Measurements from ENCODE around the gene SEMA3A.
"Not testable (repeated sequence)": the region's sequence is repeated elsewhere in the genome, so short reads cannot be mapped to it uniquely, and the experiment has no call there.

SEMA3A gene

GRCh38 chr7:84154991-84155781 is 39.4 kb downstream of the SEMA3A start:
- DNase-seq (ENCODE audit: low read depth), result no peak

DNA sequence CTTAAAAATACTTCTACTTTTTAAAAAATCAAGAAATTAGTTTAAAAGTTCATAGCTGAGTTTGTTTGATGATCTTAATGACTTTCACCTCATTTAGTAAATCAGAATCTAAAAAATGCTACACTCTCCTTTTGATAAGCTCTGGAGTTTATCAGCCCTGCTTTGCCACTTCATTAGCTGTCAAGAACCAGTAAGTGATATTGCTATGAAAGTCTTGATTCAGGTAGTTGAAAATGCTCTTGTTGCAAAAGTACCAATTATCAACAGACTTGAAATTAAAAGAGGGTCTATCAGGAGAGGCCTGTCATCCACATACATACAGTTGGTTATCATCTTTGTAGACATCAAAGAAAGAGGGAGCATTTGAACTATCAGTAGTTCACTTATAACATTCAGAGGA is 41.6 kb downstream of the SEMA3A start:
- no peak for DNase-seq (ENCODE audit: low read depth)

DNA sequence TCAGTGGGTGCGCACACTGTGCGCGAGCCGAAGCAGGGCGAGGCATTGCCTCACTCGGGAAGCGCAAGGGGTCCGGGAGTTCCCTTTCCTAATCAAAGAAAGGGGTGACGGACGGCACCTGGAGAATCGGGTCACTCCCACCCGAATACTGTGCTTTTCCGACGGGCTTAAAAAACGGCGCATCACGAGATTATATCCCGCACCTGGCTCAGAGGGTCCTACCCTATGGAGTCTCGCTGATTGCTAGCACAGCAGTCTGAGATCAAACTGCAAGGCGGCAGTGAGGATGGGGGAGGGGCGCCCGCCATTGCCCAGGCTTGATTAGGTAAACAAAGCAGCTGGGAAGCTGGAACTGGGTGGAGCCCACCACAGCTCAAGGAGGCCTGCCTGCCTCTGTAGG is 44.2 kb downstream of the SEMA3A start:
- not testable (repeated sequence) for DNase-seq (ENCODE audit: low read depth)

DNA sequence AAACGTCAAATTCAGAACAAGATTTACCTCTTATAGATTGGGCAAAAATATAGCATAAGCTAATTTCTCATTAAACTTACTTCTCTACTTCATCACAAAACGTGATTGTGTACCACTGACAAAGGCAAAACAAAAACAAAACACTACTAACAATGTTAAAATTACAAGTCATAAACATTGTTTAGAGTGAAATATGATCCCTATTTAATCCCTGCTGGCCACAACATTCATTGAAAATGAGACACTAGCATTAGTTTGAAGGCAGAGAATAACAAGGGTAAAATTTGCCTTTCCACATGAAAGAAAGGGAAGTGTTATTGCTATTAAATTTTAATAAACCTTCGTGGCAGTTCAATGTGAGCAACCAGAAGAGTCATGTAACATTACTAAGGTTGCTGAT is 45.0 kb downstream of the SEMA3A start:
- no peak for DNase-seq (ENCODE audit: low read depth)

- no peak for DNase-seq (ENCODE audit: low read depth)
These were observed 48.7 kb downstream of the SEMA3A start for GRCh38 chr7:84145892-84146291.

GRCh38 chr7:84144935-84145334 is 49.7 kb downstream of the SEMA3A start:
- DNase-seq (ENCODE audit: low read depth), result no peak

- DNase-seq (ENCODE audit: low read depth), result no peak
These were observed 50.1 kb downstream of the SEMA3A start for GRCh38 chr7:84144480-84144879.

DNA sequence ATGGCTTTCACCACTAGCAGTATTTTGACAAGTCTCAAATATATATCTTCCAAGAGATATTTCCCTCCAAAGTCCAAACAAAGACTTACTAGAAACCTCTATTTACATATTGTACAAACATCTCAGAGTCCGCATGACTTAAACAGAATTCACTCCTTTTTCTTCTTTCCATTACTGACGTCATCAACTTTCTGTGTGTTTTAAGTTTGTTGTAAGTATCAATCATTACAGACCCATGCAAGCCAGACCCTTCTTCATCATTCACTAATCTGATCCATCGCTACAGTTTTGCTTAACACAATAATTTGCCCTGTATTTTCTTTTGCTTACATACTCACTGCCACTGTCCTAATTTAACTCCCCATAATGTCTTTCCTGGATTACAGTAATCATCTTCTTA is 51.9 kb downstream of the SEMA3A start:
- no peak for DNase-seq (ENCODE audit: low read depth)

- no peak for DNase-seq (ENCODE audit: low read depth)
These were observed 54.4 kb downstream of the SEMA3A start for GRCh38 chr7:84139986-84140729.

DNA sequence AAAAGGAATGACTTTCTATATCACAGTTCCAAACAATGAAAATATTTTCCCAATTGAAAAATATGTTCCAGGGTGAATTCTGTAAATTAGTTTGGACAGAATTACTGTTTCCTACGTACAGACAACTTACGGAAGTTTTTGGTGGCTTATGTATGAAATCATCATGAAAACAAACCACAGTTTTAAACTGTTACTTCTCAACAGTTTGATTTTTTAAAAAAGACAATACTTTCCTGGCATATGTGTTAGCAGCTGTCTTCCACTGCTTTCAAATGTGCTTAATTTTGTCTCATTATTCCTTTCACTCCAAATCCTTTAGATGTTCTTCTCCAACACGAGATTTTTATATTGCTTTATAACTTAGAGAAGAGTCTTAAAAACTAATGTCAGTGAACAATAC is 56.2 kb downstream of the SEMA3A start:
- DNase-seq (ENCODE audit: low read depth), result no peak

- DNase-seq (ENCODE audit: low read depth), result no peak
These were observed 56.8 kb downstream of the SEMA3A start for GRCh38 chr7:84137812-84138211.

DNA sequence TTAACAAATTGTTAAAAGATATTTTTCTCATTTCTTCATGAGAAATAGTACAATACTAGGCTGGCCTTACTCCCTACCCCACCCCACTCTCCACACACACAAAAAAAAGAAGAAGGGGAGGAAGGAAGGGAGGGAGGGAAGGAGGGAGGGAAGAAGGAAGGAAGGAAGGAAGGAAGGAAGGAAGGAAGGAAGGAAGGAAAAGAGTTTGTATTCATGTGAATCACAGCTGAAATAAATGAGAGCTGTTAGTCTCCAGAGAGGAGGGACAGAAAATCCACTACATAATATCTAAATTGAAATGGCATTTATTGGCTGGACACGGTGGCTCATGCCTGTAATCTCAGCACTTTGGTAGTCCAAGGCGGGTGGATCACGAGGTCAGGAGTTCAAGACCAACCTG is 57.8 kb downstream of the SEMA3A start:
- no peak for DNase-seq (ENCODE audit: low read depth)

GRCh38 chr7:84136336-84136735 is 58.3 kb downstream of the SEMA3A start:
- DNase-seq (ENCODE audit: low read depth), result no peak

GRCh38 chr7:84134169-84134568 is 60.4 kb downstream of the SEMA3A start:
- no peak for DNase-seq (ENCODE audit: low read depth)

GRCh38 chr7:84125654-84126053 is 68.9 kb downstream of the SEMA3A start:
- DNase-seq (ENCODE audit: low read depth), result no peak

DNA sequence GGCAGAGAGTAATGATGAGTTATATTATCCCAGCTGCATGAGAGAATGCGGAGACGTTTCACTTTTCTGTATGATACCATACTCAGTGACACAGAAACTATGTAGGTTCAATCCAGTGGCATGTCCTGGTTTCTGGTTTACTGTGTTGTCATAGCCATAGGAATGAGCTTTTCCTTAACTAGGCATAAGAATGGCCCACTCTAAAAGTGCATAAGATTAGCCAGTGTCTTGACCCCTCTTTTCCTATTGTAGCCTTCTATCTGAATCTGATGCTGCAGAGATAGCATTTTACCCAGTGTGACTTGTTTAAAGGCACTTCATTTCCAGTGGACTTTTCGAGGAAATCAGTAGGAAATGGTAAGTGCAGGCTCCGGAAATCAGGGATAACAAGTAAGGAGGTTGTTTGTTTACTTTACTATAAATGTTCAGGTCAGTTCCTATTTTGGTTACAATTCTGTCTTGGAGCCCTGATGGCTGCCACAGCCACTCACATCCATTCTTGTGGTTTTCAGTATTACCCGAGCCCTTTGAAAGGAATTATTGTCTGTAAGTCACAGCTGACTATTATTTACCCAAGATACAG is 70.5 kb downstream of the SEMA3A start:
- DNase-seq (ENCODE audit: low read depth), result no peak

DNA sequence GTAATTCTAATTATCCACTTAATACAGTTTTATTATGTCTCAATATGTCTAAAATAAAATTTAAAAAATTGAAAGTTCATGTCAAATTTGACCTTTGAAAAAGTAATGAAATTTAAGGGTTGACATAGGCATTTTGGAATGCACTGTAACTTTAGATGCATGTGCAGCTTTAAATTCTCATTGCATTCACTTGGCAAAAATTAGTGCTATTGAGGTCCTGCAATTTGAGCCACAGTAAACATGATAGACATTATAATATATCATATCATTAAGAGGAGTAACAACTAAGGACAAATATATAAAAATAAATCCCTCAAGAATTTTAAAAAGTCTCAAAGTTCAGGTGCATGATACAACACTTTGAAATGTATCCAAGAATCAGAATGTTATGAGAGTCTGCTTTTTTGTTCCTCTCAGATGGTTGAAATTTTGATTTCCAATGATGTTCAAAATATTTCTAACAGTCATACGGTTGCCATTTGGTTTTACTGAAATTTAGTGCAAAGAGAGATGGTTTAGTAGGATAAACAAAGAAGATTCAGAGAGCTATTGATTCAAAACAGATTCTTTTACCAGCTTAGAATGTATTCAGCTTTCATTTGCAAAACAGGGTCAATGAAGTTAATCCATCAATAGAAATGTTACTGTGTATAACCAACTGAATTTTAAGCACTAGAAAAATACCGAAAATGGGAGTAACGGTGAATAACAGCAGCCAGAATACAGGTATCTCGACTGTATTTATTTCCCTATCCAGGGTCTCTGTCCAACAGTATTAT is 71.8 kb downstream of the SEMA3A start:
- DNase-seq (ENCODE audit: low read depth), result no peak

DNA sequence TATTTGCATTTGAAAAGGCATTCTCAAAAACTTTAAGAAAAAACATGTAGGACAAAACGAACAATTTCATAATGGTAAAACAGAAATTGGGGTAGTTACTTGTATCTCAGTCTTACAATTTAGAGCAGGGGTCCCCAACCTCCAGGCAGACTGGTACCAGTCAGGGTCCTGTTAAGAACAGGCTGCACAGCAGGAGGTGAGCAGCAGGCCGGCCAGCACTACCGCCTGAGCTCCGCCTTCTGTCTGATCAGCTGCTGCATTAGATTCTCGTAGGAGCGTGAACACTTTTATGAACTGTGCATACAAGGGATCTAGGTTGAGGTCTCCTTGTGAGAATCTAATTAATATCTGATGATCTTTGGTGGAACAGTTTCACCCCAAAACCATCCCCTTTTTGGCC is 77.3 kb downstream of the SEMA3A start:
- DNase-seq (ENCODE audit: low read depth), result no peak

GRCh38 chr7:84113906-84114850 is 80.4 kb downstream of the SEMA3A start:
- DNase-seq (ENCODE audit: low read depth), result no peak

- DNase-seq (ENCODE audit: low read depth), result no peak
These were observed 81.3 kb downstream of the SEMA3A start for GRCh38 chr7:84113286-84113685.

- no peak for DNase-seq (ENCODE audit: low read depth)
These were observed 81.8 kb downstream of the SEMA3A start for GRCh38 chr7:84112771-84113170.

Measured in stimulated activated CD8-positive, alpha-beta memory T cell treated with anti-CD3 and anti-CD28 coated beads, Interleukin-7, amount 100 ng/mL, for 24 hours (primary cell).